Measurements from ENCODE around the gene STOML3.

- TF ChIP-seq, protein P1, sequence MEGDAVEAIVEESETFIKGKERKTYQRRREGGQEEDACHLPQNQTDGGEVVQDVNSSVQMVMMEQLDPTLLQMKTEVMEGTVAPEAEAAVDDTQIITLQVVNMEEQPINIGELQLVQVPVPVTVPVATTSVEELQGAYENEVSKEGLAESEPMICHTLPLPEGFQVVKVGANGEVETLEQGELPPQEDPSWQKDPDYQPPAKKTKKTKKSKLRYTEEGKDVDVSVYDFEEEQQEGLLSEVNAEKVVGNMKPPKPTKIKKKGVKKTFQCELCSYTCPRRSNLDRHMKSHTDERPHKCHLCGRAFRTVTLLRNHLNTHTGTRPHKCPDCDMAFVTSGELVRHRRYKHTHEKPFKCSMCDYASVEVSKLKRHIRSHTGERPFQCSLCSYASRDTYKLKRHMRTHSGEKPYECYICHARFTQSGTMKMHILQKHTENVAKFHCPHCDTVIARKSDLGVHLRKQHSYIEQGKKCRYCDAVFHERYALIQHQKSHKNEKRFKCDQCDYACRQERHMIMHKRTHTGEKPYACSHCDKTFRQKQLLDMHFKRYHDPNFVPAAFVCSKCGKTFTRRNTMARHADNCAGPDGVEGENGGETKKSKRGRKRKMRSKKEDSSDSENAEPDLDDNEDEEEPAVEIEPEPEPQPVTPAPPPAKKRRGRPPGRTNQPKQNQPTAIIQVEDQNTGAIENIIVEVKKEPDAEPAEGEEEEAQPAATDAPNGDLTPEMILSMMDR (conservative IDR thresholded peaks at IDR 0.05) = no peak
- no peak for TF ChIP-seq ZFX (IDR thresholded peaks at IDR 0.05)
Measured at GRCh38 chr13:38990693-38991092, at the start of gene STOML3.
